H9 (cell line): ENCODE data around the gene FGF12. TPM values are rescaled to one million over a fixed set of nuclear protein-coding genes. Genes with fewer than 3 reads are reported as not detected.

Source experiments
- DNase-seq: peaks from one replicate; pipeline ENCODE4 v3.0.0-alpha.2; 2017
- H2AFZ ChIP-seq: one replicate; pipeline ENCODE4 v1.6.1; 2013; ENCODE audit warnings: mild to moderate bottlenecking, low read length, control low read depth, moderate library complexity
- H2AK5ac ChIP-seq: 2 replicates; pipeline ENCODE4 v1.6.1; 2013; ENCODE audit warnings: low read length, control low read depth, mixed read lengths; ENCODE audit not compliant: insufficient read length
- H2BK120ac ChIP-seq: one replicate; pipeline ENCODE4 v1.6.1; 2013; ENCODE audit warnings: low read depth, mild to moderate bottlenecking, low read length, control low read depth, inconsistent platforms; ENCODE audit not compliant: poor library complexity, severe bottlenecking
- H2BK12ac ChIP-seq: 2 replicates; pipeline ENCODE4 v1.6.1; 2013; ENCODE audit warnings: low read length, control low read depth, mixed read lengths, low read depth; ENCODE audit not compliant: insufficient read length
- H2BK15ac ChIP-seq: 2 replicates; pipeline ENCODE4 v1.6.1; 2013; ENCODE audit warnings: low read depth, low read length, control low read depth
- H2BK20ac ChIP-seq: one replicate; pipeline ENCODE4 v1.6.1; 2013; ENCODE audit warnings: low read depth, mild to moderate bottlenecking, low read length, control low read depth, inconsistent platforms; ENCODE audit not compliant: poor library complexity, severe bottlenecking
- H2BK5ac ChIP-seq: 2 replicates; pipeline ENCODE4 v1.6.1; 2013; ENCODE audit warnings: low read length, control low read depth, mixed read lengths; ENCODE audit not compliant: insufficient read length
- H3K14ac ChIP-seq: 2 replicates; pipeline ENCODE4 v1.6.1; 2013; ENCODE audit warnings: low read length, control low read depth; ENCODE audit not compliant: insufficient read depth
- H3K18ac ChIP-seq: 2 replicates; pipeline ENCODE4 v1.6.1; 2013; ENCODE audit warnings: low read depth, mild to moderate bottlenecking, mixed read lengths, low read length, control low read depth; ENCODE audit not compliant: insufficient read length
- H3K23ac ChIP-seq: 2 replicates; pipeline ENCODE4 v1.6.1; 2013; ENCODE audit warnings: low read length, control low read depth, mixed read lengths, low read depth; ENCODE audit not compliant: insufficient read length
- H3K23me2 ChIP-seq: 2 replicates; pipeline ENCODE4 v1.6.1; 2013; ENCODE audit warnings: low read depth, mild to moderate bottlenecking, mixed read lengths, low read length, control low read depth; ENCODE audit not compliant: insufficient read length, poor library complexity, severe bottlenecking
- H3K27ac ChIP-seq: 2 replicates; pipeline ENCODE4 v1.5.1; 2013; ENCODE audit warnings: low read length, control low read depth, mixed read lengths, low read depth; ENCODE audit not compliant: insufficient read length
- H3K27me3 ChIP-seq: 2 replicates; pipeline ENCODE4 v1.6.1; 2013; ENCODE audit warnings: low read length, control low read depth, inconsistent platforms; ENCODE audit not compliant: insufficient read depth
- H3K4ac ChIP-seq: 2 replicates; pipeline ENCODE4 v1.6.1; 2013; ENCODE audit warnings: low read depth, mild to moderate bottlenecking, control low read depth, inconsistent platforms, low read length, moderate library complexity
- H3K4me1 ChIP-seq: 2 replicates; pipeline ENCODE4 v1.6.1; 2013; ENCODE audit warnings: low read length, control low read depth, inconsistent platforms; ENCODE audit not compliant: insufficient read depth
- H3K4me2 ChIP-seq: 2 replicates; pipeline ENCODE4 v1.6.1; 2013; ENCODE audit warnings: low read length, control low read depth, mixed read lengths; ENCODE audit not compliant: insufficient read length, insufficient read depth
- H3K56ac ChIP-seq: 2 replicates; pipeline ENCODE4 v1.6.1; 2013; ENCODE audit warnings: low read depth, mild to moderate bottlenecking, mixed read lengths, low read length, control low read depth; ENCODE audit not compliant: insufficient read length
- H3K79me1 ChIP-seq: 2 replicates; pipeline ENCODE4 v1.6.1; 2013; ENCODE audit warnings: low read depth, mild to moderate bottlenecking, moderate library complexity, low read length, control low read depth, inconsistent platforms; ENCODE audit not compliant: insufficient read depth, poor library complexity, severe bottlenecking
- H3K79me2 ChIP-seq: 2 replicates; pipeline ENCODE4 v1.6.1; 2013; ENCODE audit warnings: low read length, control low read depth, inconsistent platforms; ENCODE audit not compliant: insufficient read depth
- H3K9ac ChIP-seq: 2 replicates; pipeline ENCODE4 v1.6.1; 2013; ENCODE audit warnings: low read length, control low read depth, mixed read lengths; ENCODE audit not compliant: insufficient read length; ENCODE audit errors: extremely low read depth
- H3K9me3 ChIP-seq: one replicate; pipeline ENCODE4 v1.6.1; 2013; ENCODE audit warnings: low read depth, low read length, inconsistent platforms; ENCODE audit not compliant: control insufficient read depth
- H3T11ph ChIP-seq: one replicate; pipeline ENCODE4 v1.6.1; 2013; ENCODE audit warnings: mild to moderate bottlenecking, low read length, control low read depth, inconsistent platforms
- H4K20me1 ChIP-seq: one replicate; pipeline ENCODE4 v1.6.1; 2013; ENCODE audit not compliant: control insufficient read depth, insufficient read length, insufficient read depth
- H4K5ac ChIP-seq: 2 replicates; pipeline ENCODE4 v1.6.1; 2013; ENCODE audit warnings: low read depth, mild to moderate bottlenecking, mixed read lengths, low read length, control low read depth; ENCODE audit not compliant: insufficient read length
- H4K8ac ChIP-seq: replicated peaks from 2 replicates; pipeline ENCODE4 v1.6.1; 2013; ENCODE audit warnings: low read length, control low read depth, mixed read lengths, low read depth; ENCODE audit not compliant: insufficient read length
- H4K91ac ChIP-seq: 2 replicates; pipeline ENCODE4 v1.6.1; 2013; ENCODE audit warnings: low read depth, mild to moderate bottlenecking, moderate library complexity, mixed read lengths, low read length, control low read depth; ENCODE audit not compliant: insufficient read length
- H3K27ac Mint-ChIP-seq, 3 experiments: 2 replicates in 2 of 3; 3 replicates in 1 of 3; pipeline ENCODE4 v1.8.0; 2020 to 2021; ENCODE audit warnings: mixed read lengths in 3 of 3, mild to moderate bottlenecking in 1 of 3, moderate library complexity in 1 of 3
- H3K27me3 Mint-ChIP-seq: 2 replicates; pipeline ENCODE4 v1.8.0; 2021; ENCODE audit warnings: low read depth, mild to moderate bottlenecking, moderate library complexity, mixed read lengths
- H3K36me3 Mint-ChIP-seq, 3 experiments: 2 replicates in 2 of 3; 3 replicates in 1 of 3; pipeline ENCODE4 v1.8.0; 2020 to 2021; ENCODE audit warnings: low read depth in 3 of 3, mixed read lengths in 3 of 3; ENCODE audit not compliant: insufficient read depth in 1 of 3
- H3K4me1 Mint-ChIP-seq, 2 experiments: 2 replicates each; pipeline ENCODE4 v1.8.0; 2020; ENCODE audit warnings: mixed read lengths in 2 of 2
- H3K4me3 Mint-ChIP-seq, 2 experiments: 2 replicates in 1 of 2; 3 replicates in 1 of 2; pipeline ENCODE4 v1.8.0; 2020 to 2021; ENCODE audit warnings: mild to moderate bottlenecking in 2 of 2, mixed read lengths in 2 of 2, moderate library complexity in 1 of 2
- H3K9me3 Mint-ChIP-seq, 2 experiments: 2 replicates in 1 of 2; 3 replicates in 1 of 2; pipeline ENCODE4 v1.8.0; 2020; ENCODE audit warnings: mild to moderate bottlenecking in 2 of 2, mixed read lengths in 2 of 2, moderate library complexity in 1 of 2
- CTCF ChIP-seq: fragments of 200-600 bp; sonication (generic); conservative IDR thresholded peaks from 3 replicates; pipeline ENCODE4 v1.8.0; 2021; ENCODE audit warnings: antibody characterized with exemption, mild to moderate bottlenecking
- WGBS: extraction: QIAGEN DNeasy Blood & Tissue Kit; methylation state at CpG from one replicate; pipeline ENCODE4 v1.1.7; 2013; ENCODE audit warnings: missing lambda C conversion rate, low lambda C conversion rate, mixed read lengths; ENCODE audit not compliant: insufficient read length; ENCODE audit errors: extremely low coverage; 5-methylcytosine and 5-hydroxymethylcytosine counted together
- total RNA-seq: library from RNA; stranded (reverse); gene quantifications from 2 replicates; pipeline ENCODE4 v1.2.1, GENCODE V29; 2021

FGF12 gene
- total RNA-seq, 1 experiment from 2014 or later: 5.6 TPM

- no peaks in the 10 kb centered on the region for H3K9me3 Mint-ChIP-seq
- Histone ChIP-seq H3K14ac (no peak overlapping the region), H3K4ac (no peak overlapping the region), H3K4me2 (no peak overlapping the region), H3K9ac (no peak overlapping the region), H3K27me3 (no peaks in the 10 kb centered on the region), H3K27ac (no peak overlapping the region), H4K8ac (no peak overlapping the region), H3K56ac (no peak overlapping the region), H3K23ac (no peak overlapping the region), H3K9me3 (no peaks in the 10 kb centered on the region), H2BK15ac (no peak overlapping the region), H4K5ac (no peak overlapping the region), H2AK5ac (no peak overlapping the region), H2BK120ac (no peak overlapping the region), H3T11ph (no peak overlapping the region), H2BK12ac (no peak overlapping the region), H3K4me1 (no peaks in the 10 kb centered on the region), H2BK5ac (no peak overlapping the region), H3K79me1 (no peaks in the 10 kb centered on the region), H2BK20ac (no peak overlapping the region), H3K18ac (no peak overlapping the region), H2AFZ (no peak overlapping the region), H4K20me1 (no peaks in the 10 kb centered on the region), H4K91ac (no peak overlapping the region), H3K23me2 (no peaks in the 10 kb centered on the region), H3K79me2 (no peaks in the 10 kb centered on the region)
- no peak for DNase-seq
- H3K27ac Mint-ChIP-seq: no peak overlapping the region
- no peaks in the 10 kb centered on the region for H3K27me3 Mint-ChIP-seq
- TF ChIP-seq CTCF: no peak
- H3K36me3 Mint-ChIP-seq: no peaks in the 10 kb centered on the region
- peaks cover 0 to 3% of the 10 kb centered on the region in 2 experiments; a peak in 1 of 4 replicates for H3K4me1 Mint-ChIP-seq
- no CpG with 5 or more reads among the region's 3 CpGs for WGBS
- H3K4me3 Mint-ChIP-seq: no peak overlapping the region
Observed at GRCh38 chr3:192253138-192253887, 474.0 kb downstream of the FGF12 start.
